T-helper 1 cell treated with Interleukin-12 subunit alpha and Interleukin-12 subunit beta and Interleukin-4 antibody, amounts not matched to agents 30 μg/mL and 1 μg/mL, for 36 hours (primary cell): ENCODE data around the gene ATP5F1D.

ENCODE experiments used
- H3K27ac Mint-ChIP-seq: one replicate; pipeline ENCODE4 v1.8.0; 2021; ENCODE audit warnings: mild to moderate bottlenecking, mixed read lengths
- H3K27me3 Mint-ChIP-seq: one replicate; pipeline ENCODE4 v1.8.0; 2021; ENCODE audit warnings: low read depth, mixed read lengths
- H3K36me3 Mint-ChIP-seq: one replicate; pipeline ENCODE4 v1.8.0; 2021; ENCODE audit warnings: low read depth, mixed read lengths
- H3K4me1 Mint-ChIP-seq: one replicate; pipeline ENCODE4 v1.8.0; 2021; ENCODE audit warnings: low read depth, mixed read lengths
- H3K4me3 Mint-ChIP-seq: one replicate; pipeline ENCODE4 v1.8.0; 2021; ENCODE audit warnings: mild to moderate bottlenecking, moderate library complexity, mixed read lengths
- H3K9me3 Mint-ChIP-seq: one replicate; pipeline ENCODE4 v1.8.0; 2021; ENCODE audit warnings: mixed read lengths

Gene ATP5F1D

GRCh38 chr19:1254530-1255185 is 13.1 kb downstream of the ATP5F1D start:
- Mint-ChIP-seq H3K27ac (peak overlapping the region; percentile 55), H3K4me1 (peaks cover 27% of the 10 kb centered on the region), H3K27me3 (no peaks in the 10 kb centered on the region), H3K9me3 (no peaks in the 10 kb centered on the region), H3K4me3 (peak overlapping the region; percentile 25), H3K36me3 (peaks cover 38% of the 10 kb centered on the region)

GRCh38 chr19:1255186-1256161 is 13.9 kb downstream of the ATP5F1D start:
- Mint-ChIP-seq H3K4me1 (peaks cover 32% of the 10 kb centered on the region), H3K27ac (no peak overlapping the region), H3K4me3 (no peak overlapping the region), H3K27me3 (no peaks in the 10 kb centered on the region), H3K36me3 (peaks cover 36% of the 10 kb centered on the region), H3K9me3 (no peaks in the 10 kb centered on the region)

- Mint-ChIP-seq H3K9me3 (no peaks in the 10 kb centered on the region), H3K4me1 (peaks cover 39% of the 10 kb centered on the region), H3K4me3 (peak overlapping the region; percentile 46), H3K27me3 (no peaks in the 10 kb centered on the region), H3K36me3 (peaks cover 31% of the 10 kb centered on the region), H3K27ac (peak overlapping the region; percentile 50)
These were observed 15.3 kb downstream of the ATP5F1D start for GRCh38 chr19:1256646-1257474.

GRCh38 chr19:1257475-1258162 is 16.1 kb downstream of the ATP5F1D start:
- Mint-ChIP-seq H3K9me3 (no peaks in the 10 kb centered on the region), H3K4me1 (peaks cover 40% of the 10 kb centered on the region), H3K27ac (peak overlapping the region; percentile 99), H3K36me3 (peaks cover 28% of the 10 kb centered on the region), H3K4me3 (peak overlapping the region; percentile 46), H3K27me3 (no peaks in the 10 kb centered on the region)

GRCh38 chr19:1258163-1258492 is 16.6 kb downstream of the ATP5F1D start:
- H3K9me3 Mint-ChIP-seq: no peaks in the 10 kb centered on the region
- H3K4me1 Mint-ChIP-seq: peaks cover 41% of the 10 kb centered on the region
- H3K4me3 Mint-ChIP-seq: peak overlapping the region; percentile 46
- no peaks in the 10 kb centered on the region for H3K27me3 Mint-ChIP-seq
- H3K36me3 Mint-ChIP-seq: peaks cover 27% of the 10 kb centered on the region
- H3K27ac Mint-ChIP-seq: peak overlapping the region; percentile 99

GRCh38 chr19:1258707-1259205 is 17.2 kb downstream of the ATP5F1D start:
- Mint-ChIP-seq H3K4me3 (peak overlapping the region; percentile 88), H3K4me1 (peaks cover 39% of the 10 kb centered on the region), H3K27ac (peak overlapping the region; percentile 99), H3K36me3 (peaks cover 22% of the 10 kb centered on the region), H3K27me3 (no peaks in the 10 kb centered on the region), H3K9me3 (no peaks in the 10 kb centered on the region)

GRCh38 chr19:1259206-1259875 is 17.8 kb downstream of the ATP5F1D start:
- Mint-ChIP-seq H3K4me1 (peaks cover 39% of the 10 kb centered on the region), H3K36me3 (peaks cover 22% of the 10 kb centered on the region), H3K27ac (peak overlapping the region; percentile 99), H3K27me3 (no peaks in the 10 kb centered on the region), H3K9me3 (no peaks in the 10 kb centered on the region), H3K4me3 (peak overlapping the region; percentile 88)

- Mint-ChIP-seq H3K4me1 (peaks cover 35% of the 10 kb centered on the region), H3K27me3 (no peaks in the 10 kb centered on the region)
These were observed 18.6 kb downstream of the ATP5F1D start for GRCh38 chr19:1259876-1260748.

GRCh38 chr19:1260749-1261537 is 19.4 kb downstream of the ATP5F1D start:
- no peaks in the 10 kb centered on the region for H3K9me3 Mint-ChIP-seq
- H3K27ac Mint-ChIP-seq: peak overlapping the region; percentile 80
- H3K27me3 Mint-ChIP-seq: no peaks in the 10 kb centered on the region
- H3K4me1 Mint-ChIP-seq: peaks cover 40% of the 10 kb centered on the region
- H3K36me3 Mint-ChIP-seq: peaks cover 17% of the 10 kb centered on the region
- peak overlapping the region; percentile 86 for H3K4me3 Mint-ChIP-seq

More at GRCh38 chr19:1259876-1260748, 18.6 kb downstream of the ATP5F1D start:
- Mint-ChIP-seq H3K36me3 (peaks cover 17% of the 10 kb centered on the region), H3K9me3 (no peaks in the 10 kb centered on the region), H3K27ac (peak overlapping the region; percentile 99), H3K4me3 (peak overlapping the region; percentile 88)

- Mint-ChIP-seq H3K27ac (peak overlapping the region; percentile 80), H3K4me3 (peak overlapping the region; percentile 86), H3K27me3 (no peaks in the 10 kb centered on the region), H3K9me3 (no peaks in the 10 kb centered on the region), H3K36me3 (peaks cover 16% of the 10 kb centered on the region), H3K4me1 (peaks cover 39% of the 10 kb centered on the region)
These were observed 19.9 kb downstream of the ATP5F1D start for GRCh38 chr19:1261538-1261797.

- peak overlapping the region; percentile 80 for H3K27ac Mint-ChIP-seq
- peaks cover 13% of the 10 kb centered on the region for H3K36me3 Mint-ChIP-seq
- peaks cover 38% of the 10 kb centered on the region for H3K4me1 Mint-ChIP-seq
- H3K27me3 Mint-ChIP-seq: no peaks in the 10 kb centered on the region
- H3K4me3 Mint-ChIP-seq: peak overlapping the region; percentile 86
- no peaks in the 10 kb centered on the region for H3K9me3 Mint-ChIP-seq
These were observed 20.5 kb downstream of the ATP5F1D start for GRCh38 chr19:1261798-1262622.
